NCI-H510A (cell line): ENCODE results near the gene C1orf105.
A peak's percentile ranks its signal among the peaks of the same experiment; 100 is the strongest.

ENCODE experiments used
- DNase-seq: peaks from one replicate; lab custom pipeline; 2025; lab: John Stamatoyannopoulos, UW

Gene C1orf105

GRCh38 chr1:172460177-172460576 is 39.7 kb downstream of the C1orf105 start:
- DNase-seq = no peak

- DNase-seq = no peak
Measured at GRCh38 chr1:172460887-172461315, 40.4 kb downstream of the C1orf105 start.

- DNase-seq = no peak
Measured at GRCh38 chr1:172465617-172466016, 45.1 kb downstream of the C1orf105 start.

- no peak for DNase-seq
Measured at GRCh38 chr1:172466795-172467407, 46.4 kb downstream of the C1orf105 start.

GRCh38 chr1:172467446-172467845 is 47.0 kb downstream of the C1orf105 start:
- no peak for DNase-seq

GRCh38 chr1:172468296-172468695 is 47.8 kb downstream of the C1orf105 start:
- no peak for DNase-seq

GRCh38 chr1:172469717-172470116 is 49.2 kb downstream of the C1orf105 start:
- no peak for DNase-seq

GRCh38 chr1:172470149-172470548 is 49.7 kb downstream of the C1orf105 start:
- no peak for DNase-seq

GRCh38 chr1:172471666-172472065 is 51.2 kb downstream of the C1orf105 start:
- no peak for DNase-seq

GRCh38 chr1:172472495-172472894 is 52.0 kb downstream of the C1orf105 start:
- DNase-seq = no peak

- no peak for DNase-seq
Measured at GRCh38 chr1:172473302-172473701, 52.8 kb downstream of the C1orf105 start.

- no peak for DNase-seq
Measured at GRCh38 chr1:172473842-172474241, 53.4 kb downstream of the C1orf105 start.

GRCh38 chr1:172476218-172476811 is 55.8 kb downstream of the C1orf105 start:
- no peak for DNase-seq

GRCh38 chr1:172477216-172477615 is 56.7 kb downstream of the C1orf105 start:
- no peak for DNase-seq

GRCh38 chr1:172477741-172478140 is 57.3 kb downstream of the C1orf105 start:
- DNase-seq = no peak

GRCh38 chr1:172478485-172478884 is 58.0 kb downstream of the C1orf105 start:
- no peak for DNase-seq

GRCh38 chr1:172480431-172480830 is 59.9 kb downstream of the C1orf105 start:
- DNase-seq = no peak

GRCh38 chr1:172482044-172482443 is 61.6 kb downstream of the C1orf105 start:
- no peak for DNase-seq

- no peak for DNase-seq
Measured at GRCh38 chr1:172483448-172483847, 63.0 kb downstream of the C1orf105 start.

GRCh38 chr1:172484252-172484651 is 63.8 kb downstream of the C1orf105 start:
- DNase-seq = peak; percentile 52

- DNase-seq = no peak
Measured at GRCh38 chr1:172485626-172486025, 65.1 kb downstream of the C1orf105 start.

- DNase-seq = no peak
Measured at GRCh38 chr1:172486805-172487454, 66.4 kb downstream of the C1orf105 start.

GRCh38 chr1:172487550-172487949 is 67.1 kb downstream of the C1orf105 start:
- DNase-seq = no peak
